Activated CD4-positive, alpha-beta T cell treated with anti-CD3 and anti-CD28 coated beads for 36 hours (primary cell): ENCODE measurements around the gene C1S. TPM values are rescaled to one million over a fixed set of nuclear protein-coding genes. Genes with fewer than 3 reads are reported as not detected.

Source experiments
- ATAC-seq: fragments of 200-7000 bp; cut with Tn5 transposase; one replicate; pipeline ENCODE4 v1.10.0; 2021; ENCODE audit warnings: mild to moderate bottlenecking, moderate library complexity
- CTCF ChIA-PET: fragments of 350-600 bp; sonication (Branson Sonifier 250); formaldehyde crosslinking; loops from one replicate; lab custom pipeline; 2021; ENCODE audit warnings: antibody characterized with exemption; lab: Charles Lee
- POLR2A ChIA-PET: fragments of 350-600 bp; sonication (Branson Sonifier 250); formaldehyde crosslinking; loops from one replicate; lab custom pipeline; 2021; ENCODE audit warnings: antibody characterized with exemption, inconsistent platforms; lab: Charles Lee
- DNase-seq: peaks from one replicate; pipeline ENCODE4 v3.0.0-alpha.2; 2020
- H3K27ac Mint-ChIP-seq: one replicate; pipeline ENCODE4 v1.8.0; 2021; ENCODE audit warnings: mixed read lengths
- H3K27me3 Mint-ChIP-seq: one replicate; pipeline ENCODE4 v1.8.0; 2021; ENCODE audit warnings: mixed read lengths
- H3K36me3 Mint-ChIP-seq: one replicate; pipeline ENCODE4 v1.8.0; 2021; ENCODE audit warnings: low read depth, mixed read lengths
- H3K4me1 Mint-ChIP-seq: one replicate; pipeline ENCODE4 v1.8.0; 2021; ENCODE audit warnings: mixed read lengths
- H3K4me3 Mint-ChIP-seq: one replicate; pipeline ENCODE4 v1.8.0; 2021; ENCODE audit warnings: mild to moderate bottlenecking, moderate library complexity, mixed read lengths
- H3K9me3 Mint-ChIP-seq: one replicate; pipeline ENCODE4 v1.8.0; 2021; ENCODE audit warnings: low read depth, mixed read lengths
- intact Hi-C, 2 experiments: fragments of 100-400 bp; cut with DNase I in 1 of 2; cut with micrococcal nuclease in 1 of 2; formaldehyde crosslinking; loops; one replicate each; pipeline versions ENCODE4 v1.14.2 to v1.15.1; 2022 to 2024; cut with DNase I, micrococcal nuclease
- total RNA-seq, 2 experiments: library from RNA; stranded (reverse); gene quantifications; one replicate each; pipeline ENCODE4 v1.2.3, GENCODE V29; 2021

C1S gene
- total RNA-seq, 2 experiments from 2014 or later: 2.4 to 2.8 TPM

GRCh38 chr12:7076493-7076892, 16.0 kb downstream of the C1S start:
- Mint-ChIP-seq H3K4me1 (no peaks in the 10 kb centered on the region), H3K36me3 (no peaks in the 10 kb centered on the region), H3K27me3 (peaks cover 7% of the 10 kb centered on the region), H3K4me3 (no peak overlapping the region), H3K9me3 (no peaks in the 10 kb centered on the region), H3K27ac (no peak overlapping the region)
- ChIA-PET POLR2A (no interaction called here), CTCF (interaction anchor here (1.5 to 2.4 kb wide), 2 partner anchors 11 kb away, joined by 4 to 8 read pairs; no protein-coding TSS in a partner anchor)
- DNase-seq: no peak
- intact Hi-C loops: no loop called here
- no peak for ATAC-seq

GRCh38 chr12:7078163-7078562, 17.6 kb downstream of the C1S start:
- intact Hi-C loops: no loop called here
- DNase-seq (no peak), ATAC-seq (no peak)
- Mint-ChIP-seq H3K27ac (no peak overlapping the region), H3K9me3 (peaks cover 2% of the 10 kb centered on the region), H3K36me3 (no peaks in the 10 kb centered on the region), H3K4me3 (no peak overlapping the region), H3K4me1 (no peaks in the 10 kb centered on the region), H3K27me3 (peaks cover 7% of the 10 kb centered on the region)
- ChIA-PET CTCF (no interaction called here), POLR2A (no interaction called here)

GRCh38 chr12:7079826-7080125, 19.3 kb downstream of the C1S start:
- Mint-ChIP-seq H3K27me3 (peaks cover 2% of the 10 kb centered on the region), H3K27ac (no peak overlapping the region), H3K36me3 (no peaks in the 10 kb centered on the region), H3K9me3 (peaks cover 5% of the 10 kb centered on the region), H3K4me3 (no peak overlapping the region), H3K4me1 (no peaks in the 10 kb centered on the region)
- ChIA-PET POLR2A (interaction anchor here (0.6 kb wide), 1 partner anchor 144 kb away, joined by 3 read pairs; no protein-coding TSS in a partner anchor), CTCF (interaction anchor here (1.2 kb wide), 2 partner anchors 11 to 34 kb away, joined by 3 read pairs; no protein-coding TSS in a partner anchor)
- ATAC-seq (no peak), DNase-seq (no peak)
- intact Hi-C loops: no loop called here

GRCh38 chr12:7081037-7081436, 20.5 kb downstream of the C1S start:
- Mint-ChIP-seq H3K9me3 (peaks cover 5% of the 10 kb centered on the region), H3K27ac (no peak overlapping the region), H3K4me3 (no peak overlapping the region), H3K36me3 (no peaks in the 10 kb centered on the region), H3K4me1 (no peaks in the 10 kb centered on the region), H3K27me3 (peaks cover 2% of the 10 kb centered on the region)
- DNase-seq (no peak), ATAC-seq (no peak)
- ChIA-PET CTCF (interaction anchor here (0.6 to 1.3 kb wide), 2 partner anchors 18 to 28 kb away, joined by 3 to 6 read pairs; partner anchors contain the start of gene C1RL), POLR2A (no interaction called here)
- intact Hi-C loops: no loop called here

GRCh38 chr12:7083125-7083524, 22.6 kb downstream of the C1S start:
- DNase-seq (no peak), ATAC-seq (no peak)
- Mint-ChIP-seq H3K36me3 (no peaks in the 10 kb centered on the region), H3K4me1 (no peaks in the 10 kb centered on the region), H3K9me3 (peaks cover 5% of the 10 kb centered on the region), H3K27me3 (peaks cover 2% of the 10 kb centered on the region), H3K4me3 (no peak overlapping the region), H3K27ac (no peak overlapping the region)
- POLR2A ChIA-PET: no interaction called here
- intact Hi-C loops: no loop called here
- CTCF ChIA-PET: no interaction called here

- POLR2A ChIA-PET: no interaction called here
- Mint-ChIP-seq H3K4me3 (no peak overlapping the region), H3K27ac (no peak overlapping the region), H3K27me3 (no peaks in the 10 kb centered on the region), H3K4me1 (peaks cover 6% of the 10 kb centered on the region), H3K9me3 (no peaks in the 10 kb centered on the region), H3K36me3 (no peaks in the 10 kb centered on the region)
- ATAC-seq: no peak
- DNase-seq: no peak
- CTCF ChIA-PET: interaction anchor here (0.5 to 3.2 kb wide), 4 partner anchors 13 to 535 kb away, joined by 3 to 21 read pairs (median 6); partner anchors contain the start of gene C1RL
- intact Hi-C loops: loop anchor here in 1 of 2 experiments (5.0 kb wide), 1 partner anchor 57 kb away; no protein-coding TSS in a partner anchor
Observed at GRCh38 chr12:7089196-7089871, 28.8 kb downstream of the C1S start.

GRCh38 chr12:7090222-7090998, 29.9 kb downstream of the C1S start:
- ATAC-seq (no peak), DNase-seq (no peak)
- intact Hi-C loops: no loop called here
- H3K9me3 Mint-ChIP-seq: no peaks in the 10 kb centered on the region
- CTCF ChIA-PET: interaction anchor here (1.1 to 3.2 kb wide), 4 partner anchors 12 to 21 kb away, joined by 3 to 21 read pairs (median 4); partner anchors contain the start of gene C1RL
- H3K27ac Mint-ChIP-seq: no peak overlapping the region
- H3K4me1 Mint-ChIP-seq: peaks cover 6% of the 10 kb centered on the region
- H3K27me3 Mint-ChIP-seq: no peaks in the 10 kb centered on the region
- H3K4me3 Mint-ChIP-seq: no peak overlapping the region
- POLR2A ChIA-PET: interaction anchor here (0.6 kb wide), 1 partner anchor 19 kb away, joined by 3 read pairs; the partner anchor contains the start of gene C1RL
- H3K36me3 Mint-ChIP-seq: no peaks in the 10 kb centered on the region

GRCh38 chr12:7091171-7091570, 30.7 kb downstream of the C1S start:
- Mint-ChIP-seq H3K4me1 (peaks cover 6% of the 10 kb centered on the region), H3K4me3 (no peak overlapping the region), H3K36me3 (no peaks in the 10 kb centered on the region), H3K27me3 (no peaks in the 10 kb centered on the region), H3K9me3 (no peaks in the 10 kb centered on the region), H3K27ac (no peak overlapping the region)
- DNase-seq: no peak
- no peak for ATAC-seq
- intact Hi-C loops: no loop called here
- CTCF ChIA-PET: interaction anchor here (0.7 to 1.2 kb wide), 6 partner anchors 12 to 139 kb away, joined by 3 to 6 read pairs (median 3); partner anchors contain the start of genes C1RL and LPCAT3
- POLR2A ChIA-PET: no interaction called here

- peak overlapping the region; percentile 80 for H3K27ac Mint-ChIP-seq
- ChIA-PET CTCF (interaction anchor here (0.7 to 1.6 kb wide), 8 partner anchors 18 to 146 kb away, joined by 3 to 5 read pairs (median 3); partner anchors contain the start of genes C1RL and LPCAT3), POLR2A (no interaction called here)
- no peaks in the 10 kb centered on the region for H3K27me3 Mint-ChIP-seq
- intact Hi-C loops: loop anchor here (1.0 kb wide), 3 partner anchors 73 to 167 kb away; partner anchors contain the start of genes C12orf57 (in 2 of the 2) and LPCAT3 (in 1 of the 2)
- ATAC-seq (no peak), DNase-seq (no peak)
- H3K9me3 Mint-ChIP-seq: no peaks in the 10 kb centered on the region
- H3K4me3 Mint-ChIP-seq: peak overlapping the region; percentile 59
- H3K36me3 Mint-ChIP-seq: no peaks in the 10 kb centered on the region
- peaks cover 6% of the 10 kb centered on the region for H3K4me1 Mint-ChIP-seq
Observed at GRCh38 chr12:7091660-7092228, 31.2 kb downstream of the C1S start.

GRCh38 chr12:7092229-7092985, 31.9 kb downstream of the C1S start, which contains the start of gene C1R:
TSS of gene C1R (minus strand) at chr12:7092445. CDS start at chr12:7092388, 57 bp downstream.
- POLR2A ChIA-PET: no interaction called here
- Mint-ChIP-seq H3K27ac (peak within 1 kb of the TSS; percentile 80), H3K9me3 (no peaks in the 10 kb centered on the region), H3K4me1 (peaks cover 6% of the 10 kb centered on the region), H3K4me3 (peak within 1 kb of the TSS; percentile 59), H3K36me3 (no peaks in the 10 kb centered on the region), H3K27me3 (no peaks in the 10 kb centered on the region)
- ATAC-seq (peak; percentile 86), DNase-seq (peak; percentile 85)
- CTCF ChIA-PET: interaction anchor here (0.7 to 1.6 kb wide), 8 partner anchors 19 to 146 kb away, joined by 3 to 5 read pairs (median 3); partner anchors contain the start of gene LPCAT3
- intact Hi-C loops: loop anchor here (1.0 kb wide), 3 partner anchors 74 to 168 kb away; partner anchors contain the start of genes C12orf57 (in 2 of the 2) and LPCAT3 (in 1 of the 2)
